PC-9 (cell line): ENCODE results near the gene DIAPH2.

Source experiments
- CTCF ChIP-seq: fragments of 200-600 bp; sonication (generic); conservative IDR thresholded peaks from 2 replicates; pipeline ENCODE4 v1.6.1; 2017; ENCODE audit warnings: mixed run types, antibody characterized with exemption, mild to moderate bottlenecking, moderate library complexity
- EZH2 ChIP-seq: fragments of 200-600 bp; sonication (generic); IDR thresholded peaks from 2 replicates; pipeline ENCODE4 v1.8.0; 2017; ENCODE audit warnings: antibody characterized with exemption, low read depth

- TF ChIP-seq CTCF (no peak), EZH2 (no peak)
These were observed 549.9 kb downstream of the DIAPH2 start for GRCh38 chrX:97234471-97235081.
